Prostate gland (tissue), 2 donors: ENCODE results near the gene POLK.

Experiments
- CTCF ChIP-seq, 4 experiments: fragments of 200-600 bp in 2 of 4; fragments of 450-650 bp in 2 of 4; sonication (generic) in 2 of 4; IDR thresholded peaks; 1 replicate in 3 of 4; 2 replicates in 1 of 4; pipeline ENCODE4 v1.5.1; 2016 to 2019; ENCODE audit warnings: antibody characterized with exemption in 4 of 4, mild to moderate bottlenecking in 2 of 4, moderate library complexity in 2 of 4
- POLR2A ChIP-seq: fragments of 450-650 bp; IDR thresholded peaks from one replicate; pipeline ENCODE4 v1.6.1; 2016; ENCODE audit warnings: antibody characterized with exemption, mild to moderate bottlenecking
- POLR2AphosphoS5 ChIP-seq: sonication (generic); formaldehyde crosslinking; IDR thresholded peaks from one replicate; pipeline ENCODE4 v1.6.1; 2017; ENCODE audit warnings: antibody characterized with exemption

DNA sequence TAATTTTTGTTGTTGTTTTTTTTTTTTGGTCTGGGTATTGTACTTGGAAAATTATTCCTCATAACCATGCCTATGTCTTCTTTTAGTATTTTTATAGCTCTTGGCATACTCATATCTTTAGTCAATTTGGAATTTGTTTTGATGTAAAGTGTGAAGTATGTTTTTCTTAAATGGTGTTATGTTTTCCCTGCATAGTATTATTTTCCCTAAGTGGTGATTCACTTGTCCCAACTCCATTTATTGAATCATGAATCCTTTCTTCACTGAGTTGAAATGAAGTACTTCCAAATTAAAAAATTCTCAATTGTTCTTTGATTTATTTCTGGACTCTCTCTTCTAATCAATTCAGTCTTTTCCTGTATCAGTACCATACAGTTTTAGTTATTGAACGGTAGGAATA, 46.5 kb downstream of the POLK start:
- TF ChIP-seq CTCF (IDR thresholded peaks at IDR 0.05): no peak
- TF ChIP-seq POLR2A: no peak
- no peak for TF ChIP-seq POLR2AphosphoS5
